ENCODE results near the gene SELPLG.

SELPLG gene

GRCh38 chr12:108578813-108579212, 54.9 kb downstream of the SELPLG start:
- no peak for TF ChIP-seq TAF1 (IDR thresholded peaks at IDR 0.05; ENCODE audit: borderline replicate concordance, insufficient read depth, low read length)
- no peak for TF ChIP-seq POLR2AphosphoS5 (IDR thresholded peaks at IDR 0.05; ENCODE audit: low read depth, low read length)
- no peak for TF ChIP-seq SIN3A (IDR thresholded peaks at IDR 0.05; ENCODE audit: borderline replicate concordance, insufficient read depth, low read length)
- no peak for TF ChIP-seq REST (IDR thresholded peaks at IDR 0.05; ENCODE audit: insufficient read depth in 1 of 2, low read depth in 2 of 2, low read length in 2 of 2)
- TF ChIP-seq FOXP2 (optimal IDR thresholded peaks at IDR 0.05; ENCODE audit: borderline replicate concordance, extremely low read depth, extremely low read length, insufficient read depth) = no peak

- TF ChIP-seq POLR2AphosphoS5 (IDR thresholded peaks at IDR 0.05; ENCODE audit: low read depth, low read length) (no peak), REST (IDR thresholded peaks at IDR 0.05; ENCODE audit: insufficient read depth in 1 of 2, low read depth in 2 of 2, low read length in 2 of 2) (no peak), SIN3A (IDR thresholded peaks at IDR 0.05; ENCODE audit: borderline replicate concordance, insufficient read depth, low read length) (no peak), TAF1 (IDR thresholded peaks at IDR 0.05; ENCODE audit: borderline replicate concordance, insufficient read depth, low read length) (no peak), FOXP2 (optimal IDR thresholded peaks at IDR 0.05; ENCODE audit: borderline replicate concordance, extremely low read depth, extremely low read length, insufficient read depth) (no peak)
These were observed 55.4 kb downstream of the SELPLG start for GRCh38 chr12:108578264-108578663.

GRCh38 chr12:108577458-108577857, 56.2 kb downstream of the SELPLG start:
- no peak for TF ChIP-seq SIN3A (IDR thresholded peaks at IDR 0.05; ENCODE audit: borderline replicate concordance, insufficient read depth, low read length)
- no peak for TF ChIP-seq TAF1 (IDR thresholded peaks at IDR 0.05; ENCODE audit: borderline replicate concordance, insufficient read depth, low read length)
- no peak for TF ChIP-seq FOXP2 (optimal IDR thresholded peaks at IDR 0.05; ENCODE audit: borderline replicate concordance, extremely low read depth, extremely low read length, insufficient read depth)
- TF ChIP-seq POLR2AphosphoS5 (IDR thresholded peaks at IDR 0.05; ENCODE audit: low read depth, low read length) = no peak
- TF ChIP-seq REST (IDR thresholded peaks at IDR 0.05; ENCODE audit: insufficient read depth in 1 of 2, low read depth in 2 of 2, low read length in 2 of 2) = no peak

- TF ChIP-seq POLR2AphosphoS5 (IDR thresholded peaks at IDR 0.05; ENCODE audit: low read depth, low read length) (no peak), SIN3A (IDR thresholded peaks at IDR 0.05; ENCODE audit: borderline replicate concordance, insufficient read depth, low read length) (no peak), FOXP2 (optimal IDR thresholded peaks at IDR 0.05; ENCODE audit: borderline replicate concordance, extremely low read depth, extremely low read length, insufficient read depth) (no peak), REST (IDR thresholded peaks at IDR 0.05; ENCODE audit: insufficient read depth in 1 of 2, low read depth in 2 of 2, low read length in 2 of 2) (no peak), TAF1 (IDR thresholded peaks at IDR 0.05; ENCODE audit: borderline replicate concordance, insufficient read depth, low read length) (no peak)
These were observed 56.9 kb downstream of the SELPLG start for GRCh38 chr12:108576660-108577234.
